GM19324 (cell line): ENCODE data around the gene GPRC5C.

ENCODE experiments used
- ATAC-seq: cut with Tn5 transposase; IDR thresholded peaks from one replicate; pipeline ENCODE4 v1.9.1; 2021; ENCODE audit warnings: mild to moderate bottlenecking, moderate library complexity; ENCODE audit not compliant: unreplicated experiment, low FRiP score

The GPRC5C gene

GRCh38 chr17:74431568-74432423 is at the start of gene GPRC5C:
Gene GPRC5C, plus strand, starts transcription at chr17:74432088. Its CDS starts 7,689 bp downstream, at chr17:74439777.
- ATAC-seq, result no peak

- ATAC-seq, result no peak
Observed at GRCh38 chr17:74383141-74383540, 48.7 kb upstream of the GPRC5C start.

GRCh38 chr17:74385201-74385600 is 46.7 kb upstream of the GPRC5C start:
- no peak for ATAC-seq

GRCh38 chr17:74386386-74386785 is 45.5 kb upstream of the GPRC5C start:
- ATAC-seq, result no peak

GRCh38 chr17:74387365-74388218 is 44.3 kb upstream of the GPRC5C start:
- ATAC-seq, result no peak

- no peak for ATAC-seq
Observed at GRCh38 chr17:74389084-74389753, 42.7 kb upstream of the GPRC5C start.

- no peak for ATAC-seq
Observed at GRCh38 chr17:74389937-74390679, 41.8 kb upstream of the GPRC5C start.

- no peak for ATAC-seq
Observed at GRCh38 chr17:74390680-74391653, 40.9 kb upstream of the GPRC5C start.

- ATAC-seq, result no peak
Observed at GRCh38 chr17:74391771-74392170, 40.1 kb upstream of the GPRC5C start.

- ATAC-seq, result no peak
Observed at GRCh38 chr17:74392848-74393247, 39.0 kb upstream of the GPRC5C start.

GRCh38 chr17:74393346-74393942 is 38.4 kb upstream of the GPRC5C start:
- ATAC-seq, result no peak

- no peak for ATAC-seq
Observed at GRCh38 chr17:74394275-74394950, 37.5 kb upstream of the GPRC5C start.

GRCh38 chr17:74394977-74395376 is 36.9 kb upstream of the GPRC5C start:
- no peak for ATAC-seq

- ATAC-seq, result no peak
Observed at GRCh38 chr17:74396567-74396966, 35.3 kb upstream of the GPRC5C start.

GRCh38 chr17:74402048-74402447 is 29.8 kb upstream of the GPRC5C start:
- no peak for ATAC-seq

GRCh38 chr17:74403512-74404137 is 28.3 kb upstream of the GPRC5C start:
- ATAC-seq, result no peak

GRCh38 chr17:74404218-74404617 is 27.7 kb upstream of the GPRC5C start:
- ATAC-seq, result no peak

- no peak for ATAC-seq
Observed at GRCh38 chr17:74404789-74405188, 27.1 kb upstream of the GPRC5C start.
